ENCODE results near the gene SLIT2.

DNA sequence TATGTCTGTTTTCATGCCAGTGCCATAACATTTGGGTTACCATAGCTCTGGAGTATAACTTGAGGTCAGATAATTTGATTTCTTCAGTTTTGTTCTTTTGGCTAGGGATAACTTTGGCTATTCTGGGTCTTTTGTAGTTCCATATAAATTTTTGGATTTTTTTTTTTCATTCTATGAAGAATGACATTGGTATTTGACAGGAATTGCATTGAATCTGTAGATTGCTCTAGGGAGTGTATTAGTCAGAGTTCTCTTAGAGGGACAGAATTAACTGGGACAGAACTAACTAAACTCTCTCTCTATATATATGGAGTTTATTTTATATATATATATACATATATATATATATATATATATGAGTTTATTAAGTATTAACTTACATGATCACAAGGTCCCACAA is 32.2 kb upstream of the SLIT2 start:
- TF ChIP-seq, protein P1, sequence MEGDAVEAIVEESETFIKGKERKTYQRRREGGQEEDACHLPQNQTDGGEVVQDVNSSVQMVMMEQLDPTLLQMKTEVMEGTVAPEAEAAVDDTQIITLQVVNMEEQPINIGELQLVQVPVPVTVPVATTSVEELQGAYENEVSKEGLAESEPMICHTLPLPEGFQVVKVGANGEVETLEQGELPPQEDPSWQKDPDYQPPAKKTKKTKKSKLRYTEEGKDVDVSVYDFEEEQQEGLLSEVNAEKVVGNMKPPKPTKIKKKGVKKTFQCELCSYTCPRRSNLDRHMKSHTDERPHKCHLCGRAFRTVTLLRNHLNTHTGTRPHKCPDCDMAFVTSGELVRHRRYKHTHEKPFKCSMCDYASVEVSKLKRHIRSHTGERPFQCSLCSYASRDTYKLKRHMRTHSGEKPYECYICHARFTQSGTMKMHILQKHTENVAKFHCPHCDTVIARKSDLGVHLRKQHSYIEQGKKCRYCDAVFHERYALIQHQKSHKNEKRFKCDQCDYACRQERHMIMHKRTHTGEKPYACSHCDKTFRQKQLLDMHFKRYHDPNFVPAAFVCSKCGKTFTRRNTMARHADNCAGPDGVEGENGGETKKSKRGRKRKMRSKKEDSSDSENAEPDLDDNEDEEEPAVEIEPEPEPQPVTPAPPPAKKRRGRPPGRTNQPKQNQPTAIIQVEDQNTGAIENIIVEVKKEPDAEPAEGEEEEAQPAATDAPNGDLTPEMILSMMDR (IDR thresholded peaks at IDR 0.05) = no peak
- no peak for TF ChIP-seq POLR2A (IDR thresholded peaks at IDR 0.05)
- no peak for TF ChIP-seq EP300 (IDR thresholded peaks at IDR 0.05)
- no peak for TF ChIP-seq POLR2AphosphoS5 (IDR thresholded peaks at IDR 0.05)
